Breast epithelium (tissue), 4 donors: ENCODE results near the gene ZNRF2. TPM values are rescaled to one million over a fixed set of nuclear protein-coding genes. Genes with fewer than 3 reads are reported as not detected.

Experiments
- DNase-seq, 2 donors: peaks; one replicate each; pipeline ENCODE4 v3.0.0-alpha.2; 2019; ENCODE audit warnings: low spot score in 2 of 2
- H3K27ac ChIP-seq, 2 donors: fragments of 200-600 bp; sonication (generic) in 1 of 2; one replicate each; pipeline ENCODE4 v1.5.1; 2016 to 2019; ENCODE audit warnings: mild to moderate bottlenecking in 1 of 2
- H3K27me3 ChIP-seq, 2 donors: fragments of 200-600 bp; sonication (generic) in 1 of 2; one replicate each; pipeline versions ENCODE4 v1.5.1 to v1.6.0; 2017 to 2019; ENCODE audit warnings: control low read depth in 1 of 2, mild to moderate bottlenecking in 1 of 2
- H3K36me3 ChIP-seq: fragments of 200-600 bp; one replicate; pipeline ENCODE4 v1.5.1; 2019
- H3K4me1 ChIP-seq, 2 donors: fragments of 200-600 bp; sonication (generic); one replicate each; pipeline ENCODE4 v1.5.1; 2016 to 2019; ENCODE audit warnings: control low read depth in 1 of 2
- H3K4me3 ChIP-seq, 3 donors: fragments of 200-600 bp; sonication (generic); 1 replicate in 2 of 3; 2 replicates in 1 of 3; pipeline ENCODE4 v1.5.1; 2016 to 2019; ENCODE audit warnings: mild to moderate bottlenecking in 3 of 3, moderate library complexity in 2 of 3
- H3K9me3 ChIP-seq, 2 donors: fragments of 200-600 bp; sonication (generic) in 1 of 2; one replicate each; pipeline ENCODE4 v1.5.1; 2016 to 2019; ENCODE audit warnings: control low read depth in 1 of 2
- POLR2A ChIP-seq: fragments of 450-650 bp; IDR thresholded peaks from one replicate; pipeline ENCODE4 v1.6.1; 2016; ENCODE audit warnings: antibody characterized with exemption, mild to moderate bottlenecking, moderate library complexity
- POLR2AphosphoS5 ChIP-seq, 3 donors: sonication (generic); formaldehyde crosslinking; IDR thresholded peaks; one replicate each; pipeline ENCODE4 v1.6.1; 2017; ENCODE audit warnings: antibody characterized with exemption in 3 of 3
- intact Hi-C: fragments of 100-400 bp; cut with DNase I; formaldehyde crosslinking; loops from one replicate; pipeline ENCODE4 v1.15.1; 2023; ENCODE audit warnings: low total_unique reads
- total RNA-seq, 3 donors: library from RNA; depleted of rRNA; stranded (reverse); fragments of >200 nt; gene quantifications; one replicate each; pipeline ENCODE4 v1.1.0, GENCODE V29; 2016
- TF ChIP-seq, protein P1 (sequence below), 3 donors: fragments of 450-650 bp; IDR thresholded peaks; one replicate each; pipeline ENCODE4 v1.5.1; 2016 to 2017; ENCODE audit warnings: antibody characterized with exemption in 3 of 3, mild to moderate bottlenecking in 3 of 3, moderate library complexity in 3 of 3

The ZNRF2 gene
- total RNA-seq, 3 donors from 2014 or later, result 18.9 to 56.8 (median 30.5) TPM

DNA sequence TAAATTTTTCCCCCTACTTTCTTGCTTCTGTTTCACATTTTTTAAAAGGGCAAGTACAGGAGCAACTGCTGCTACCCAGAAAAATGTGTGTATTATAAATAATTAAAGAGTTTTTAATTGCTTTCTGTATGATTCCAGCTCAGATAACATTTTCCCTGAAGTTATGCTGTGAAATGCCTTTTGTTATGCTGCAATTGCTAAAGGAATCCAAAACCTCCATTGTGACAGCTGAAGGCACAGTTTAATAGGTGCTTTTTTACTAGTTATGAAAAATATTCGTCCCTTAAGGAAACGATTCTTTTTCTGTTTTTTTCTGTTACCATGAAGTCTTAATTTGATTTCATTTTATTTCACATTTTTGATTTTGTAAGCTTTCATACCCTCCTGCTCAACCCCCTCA is 83.2 kb downstream of the ZNRF2 start:
- TF ChIP-seq, protein P1, sequence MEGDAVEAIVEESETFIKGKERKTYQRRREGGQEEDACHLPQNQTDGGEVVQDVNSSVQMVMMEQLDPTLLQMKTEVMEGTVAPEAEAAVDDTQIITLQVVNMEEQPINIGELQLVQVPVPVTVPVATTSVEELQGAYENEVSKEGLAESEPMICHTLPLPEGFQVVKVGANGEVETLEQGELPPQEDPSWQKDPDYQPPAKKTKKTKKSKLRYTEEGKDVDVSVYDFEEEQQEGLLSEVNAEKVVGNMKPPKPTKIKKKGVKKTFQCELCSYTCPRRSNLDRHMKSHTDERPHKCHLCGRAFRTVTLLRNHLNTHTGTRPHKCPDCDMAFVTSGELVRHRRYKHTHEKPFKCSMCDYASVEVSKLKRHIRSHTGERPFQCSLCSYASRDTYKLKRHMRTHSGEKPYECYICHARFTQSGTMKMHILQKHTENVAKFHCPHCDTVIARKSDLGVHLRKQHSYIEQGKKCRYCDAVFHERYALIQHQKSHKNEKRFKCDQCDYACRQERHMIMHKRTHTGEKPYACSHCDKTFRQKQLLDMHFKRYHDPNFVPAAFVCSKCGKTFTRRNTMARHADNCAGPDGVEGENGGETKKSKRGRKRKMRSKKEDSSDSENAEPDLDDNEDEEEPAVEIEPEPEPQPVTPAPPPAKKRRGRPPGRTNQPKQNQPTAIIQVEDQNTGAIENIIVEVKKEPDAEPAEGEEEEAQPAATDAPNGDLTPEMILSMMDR (IDR thresholded peaks at IDR 0.05), result no peak
- TF ChIP-seq POLR2A, result no peak
- DNase-seq, result no peak
- no peaks in the 10 kb centered on the region for H3K9me3 ChIP-seq
- intact Hi-C loops, result no loop called here
- no peaks in the 10 kb centered on the region for H3K27me3 ChIP-seq
- H3K4me3 ChIP-seq, result no peak overlapping the region
- no peak overlapping the region for H3K27ac ChIP-seq
- no peaks in the 10 kb centered on the region for H3K36me3 ChIP-seq
- H3K4me1 ChIP-seq, result no peaks in the 10 kb centered on the region

DNA sequence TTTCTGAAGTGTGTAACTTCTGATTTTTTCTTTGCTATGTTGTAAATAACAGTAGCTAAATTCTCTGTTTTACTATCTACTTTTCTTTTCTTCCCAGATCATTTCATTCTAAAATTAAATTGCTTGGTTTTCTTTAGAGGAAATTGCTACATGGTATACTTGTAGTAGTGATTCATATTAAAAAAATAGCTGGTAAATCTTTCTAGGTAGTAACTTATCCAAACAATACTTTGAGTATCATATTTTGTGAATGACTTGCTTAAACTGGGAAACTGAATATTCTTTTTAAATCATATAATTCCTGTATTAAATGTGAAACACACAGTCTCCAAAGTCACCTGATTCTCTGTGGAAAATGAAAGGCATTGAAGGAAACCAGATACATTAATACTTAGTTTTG is 85.5 kb downstream of the ZNRF2 start:
- Histone ChIP-seq H3K27me3 (no peaks in the 10 kb centered on the region), H3K4me3 (no peak overlapping the region), H3K9me3 (no peaks in the 10 kb centered on the region), H3K4me1 (no peaks in the 10 kb centered on the region), H3K27ac (no peak overlapping the region), H3K36me3 (no peaks in the 10 kb centered on the region)
- DNase-seq, result no peak
- TF ChIP-seq POLR2A (no peak), POLR2AphosphoS5 (IDR thresholded peaks at IDR 0.05) (no peak)
- TF ChIP-seq, protein P1 (IDR thresholded peaks at IDR 0.05), result no peak
- intact Hi-C loops, result no loop called here

DNA sequence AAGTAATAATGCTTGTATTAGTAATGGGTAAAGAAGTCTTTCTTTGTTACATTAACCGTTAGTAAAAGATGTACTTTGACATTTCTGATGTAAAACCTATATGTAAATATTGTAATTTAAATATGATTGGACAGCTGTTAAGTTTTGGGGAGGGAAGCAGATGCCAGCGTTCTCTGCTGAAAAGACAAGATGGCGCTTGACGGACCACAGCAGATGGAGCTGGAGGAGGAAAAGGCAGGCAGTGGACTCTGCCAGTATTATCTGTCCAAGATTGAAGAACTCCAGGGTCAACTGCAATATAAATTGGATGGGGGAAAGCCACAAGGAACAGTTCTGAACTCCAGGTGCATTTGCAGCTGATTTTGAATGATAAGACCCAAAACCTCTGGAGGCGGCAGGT is 86.9 kb downstream of the ZNRF2 start:
- intact Hi-C loops, result no loop called here
- DNase-seq, result no peak
- no peaks in the 10 kb centered on the region for H3K4me1 ChIP-seq
- no peaks in the 10 kb centered on the region for H3K27me3 ChIP-seq
- H3K4me3 ChIP-seq, result no peak overlapping the region
- H3K36me3 ChIP-seq, result no peaks in the 10 kb centered on the region
- no peaks in the 10 kb centered on the region for H3K9me3 ChIP-seq
- no peak overlapping the region for H3K27ac ChIP-seq
- no peak for TF ChIP-seq POLR2AphosphoS5 (IDR thresholded peaks at IDR 0.05)
- TF ChIP-seq POLR2A, result no peak
- TF ChIP-seq, protein P1 (IDR thresholded peaks at IDR 0.05), result no peak

DNA sequence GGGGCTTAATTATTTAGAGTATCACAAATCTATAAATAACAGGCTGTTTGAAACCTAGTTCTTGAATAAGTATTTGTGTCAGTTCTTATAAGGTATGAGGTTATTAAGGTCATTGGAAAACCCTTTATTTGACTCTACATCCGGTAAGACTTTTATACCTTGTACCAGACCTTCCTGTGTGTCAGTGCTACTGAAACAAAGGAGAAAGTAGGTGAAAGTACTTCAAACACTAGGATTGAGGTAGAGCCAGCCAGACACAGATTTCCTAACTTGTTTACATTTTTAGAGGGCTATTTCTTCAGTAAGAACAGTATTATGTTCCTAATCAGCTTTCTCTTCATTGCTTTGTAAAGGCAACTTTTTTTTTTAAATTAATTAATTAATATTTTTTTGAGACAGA is 93.9 kb downstream of the ZNRF2 start:
- Histone ChIP-seq H3K9me3 (peaks cover 0 to 4% of the 10 kb centered on the region in 2 donors), H3K27ac (no peak overlapping the region), H3K36me3 (no peaks in the 10 kb centered on the region), H3K4me1 (no peaks in the 10 kb centered on the region), H3K27me3 (no peaks in the 10 kb centered on the region), H3K4me3 (no peak overlapping the region)
- intact Hi-C loops, result no loop called here
- TF ChIP-seq, protein P1 (IDR thresholded peaks at IDR 0.05), result no peak
- TF ChIP-seq POLR2AphosphoS5 (IDR thresholded peaks at IDR 0.05) (no peak), POLR2A (no peak)
- no peak for DNase-seq

DNA sequence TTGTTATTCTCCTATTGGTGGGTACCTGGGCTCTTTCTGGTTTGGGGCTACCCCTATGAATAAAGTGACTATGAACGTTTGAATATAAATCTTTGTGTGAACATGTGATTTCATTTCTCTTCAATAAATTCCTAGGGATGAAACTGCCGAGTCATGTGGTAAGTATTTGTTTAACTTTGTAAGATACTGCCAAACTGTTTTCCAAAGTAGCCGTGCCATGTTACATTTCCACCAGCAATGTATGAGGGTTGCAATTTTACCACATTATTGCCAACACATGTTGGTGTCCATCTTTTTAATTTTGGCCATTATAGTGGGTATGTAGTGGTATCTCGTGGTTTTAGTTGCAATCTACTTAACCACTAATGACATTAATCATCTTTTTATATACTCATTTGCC is 94.7 kb downstream of the ZNRF2 start:
- no peak overlapping the region for H3K4me3 ChIP-seq
- no peaks in the 10 kb centered on the region for H3K4me1 ChIP-seq
- H3K27ac ChIP-seq, result no peak overlapping the region
- H3K27me3 ChIP-seq, result no peaks in the 10 kb centered on the region
- no peak for DNase-seq
- no peaks in the 10 kb centered on the region for H3K36me3 ChIP-seq
- peaks cover 0 to 4% of the 10 kb centered on the region in 2 donors for H3K9me3 ChIP-seq
- intact Hi-C loops, result no loop called here
- TF ChIP-seq POLR2AphosphoS5 (IDR thresholded peaks at IDR 0.05) (no peak), POLR2A (no peak)
- TF ChIP-seq, protein P1 (IDR thresholded peaks at IDR 0.05), result no peak
